Heart right ventricle (tissue), 16 donors: ENCODE results near the gene ACSS3. TPM values are rescaled to one million over a fixed set of nuclear protein-coding genes. Genes with fewer than 3 reads are reported as not detected.
A peak's percentile ranks its signal among the peaks of the same experiment; 100 is the strongest.
"Not testable (repeated sequence)": the region's sequence is repeated elsewhere in the genome, so short reads cannot be mapped to it uniquely, and the experiment has no call there.

ENCODE experiments used
- ATAC-seq, 8 donors: fragments of 200-7000 bp; cut with Tn5 transposase; one replicate each; pipeline ENCODE4 v1.9.1; 2020; ENCODE audit warnings: mild to moderate bottlenecking in 8 of 8, moderate library complexity in 8 of 8, moderate number of reproducible peaks in 1 of 8
- DNase-seq, 2 donors: peaks; one replicate each; pipeline ENCODE4 v3.0.0-alpha.2; 2020
- H3K27ac ChIP-seq, 10 donors: fragments of 200-600 bp; sonication (generic) in 2 of 10; one replicate each; pipeline versions ENCODE4 v1.5.0 to v1.8.0; 2020 to 2022; ENCODE audit warnings: mild to moderate bottlenecking in 3 of 10
- H3K27me3 ChIP-seq, 7 donors: fragments of 200-600 bp; one replicate each; pipeline ENCODE4 v1.8.0; 2021 to 2022; ENCODE audit warnings: mild to moderate bottlenecking in 2 of 7
- H3K36me3 ChIP-seq, 9 donors: fragments of 200-600 bp; sonication (generic) in 1 of 9; one replicate each; pipeline versions ENCODE4 v1.5.0 to v1.8.0; 2020 to 2022; ENCODE audit warnings: mild to moderate bottlenecking in 2 of 9
- H3K4me1 ChIP-seq, 9 donors: fragments of 200-600 bp; sonication (generic) in 1 of 9; one replicate each; pipeline versions ENCODE4 v1.5.0 to v1.8.0; 2020 to 2022; ENCODE audit warnings: mild to moderate bottlenecking in 4 of 9
- H3K4me3 ChIP-seq, 10 donors: fragments of 200-600 bp; sonication (generic) in 2 of 10; one replicate each; pipeline versions ENCODE4 v1.5.0 to v1.8.0; 2020 to 2022; ENCODE audit warnings: mild to moderate bottlenecking in 7 of 10, moderate library complexity in 2 of 10
- H3K9me3 ChIP-seq, 11 donors: fragments of 200-600 bp in 10 of 11; sonication (generic) in 2 of 11; one replicate each; pipeline versions ENCODE4 v1.5.0 to v1.8.0; 2013 to 2022; ENCODE audit warnings: mild to moderate bottlenecking in 2 of 11, control low read depth in 1 of 11, moderate library complexity in 1 of 11
- CTCF ChIP-seq, 9 donors: fragments of 200-600 bp; sonication (generic) in 2 of 9; IDR thresholded peaks; one replicate each; pipeline versions ENCODE4 v1.5.0 to v1.8.0; 2021 to 2022; ENCODE audit warnings: antibody characterized with exemption in 9 of 9, mild to moderate bottlenecking in 5 of 9, moderate library complexity in 1 of 9
- WGBS, 2 donors: extraction: QIAGEN DNeasy Blood & Tissue Kit; methylation state at CpG; one replicate each; pipeline ENCODE4 v1.1.7; 2013; ENCODE audit warnings: inconsistent platforms in 1 of 2; 5-methylcytosine and 5-hydroxymethylcytosine counted together
- intact Hi-C, 10 donors: fragments of 100-400 bp; cut with DNase I; formaldehyde crosslinking; loops; one replicate each; pipeline versions ENCODE4 v1.11.1 to v1.14.2; 2022
- long read RNA-seq, 3 donors: library from polyadenylated mRNA; unstranded; transcript quantifications; one replicate each; pipeline ENCODE4 v2.0.0, GENCODE V29; 2020 to 2021
- polyA plus RNA-seq, 2 donors: library from polyadenylated mRNA; stranded (reverse); fragments of 200-250 nt; gene quantifications; one replicate each; pipeline ENCODE4 v1.2.3, GENCODE V29; 2013
- total RNA-seq, 10 donors: library from RNA; stranded (reverse); fragmentation: NEBNext Ultra II Directional in 3 of 10; extraction: Animal tissue kit (Norgen Biotek cat#: 25700) in 3 of 10; gene quantifications; one replicate each; pipeline versions ENCODE4 v1.2.1 to v1.2.4, GENCODE V29; 2021 to 2023
- donor health status: Arrhythmogenic right ventricular cardiomyopathy.
- donor health status: ischemic (EF 13 %, LVEDD 7.1; RV severe dilation, severe dysfunction).
- donor health status: healthy with polysubstance abuse.
- donor health status: DM: no; HTN: yes; CAD: no.
- donor health status: DM: no; HTN: no; CAD: no.
- donor health status: ischemic (EF 25% LVEDD 6.9; RV normal size, moderate dysfunction).
- donor health status: ischemic (EF 25% LVEDD 5.7; RV mildly dilated, moderate dysfunction).
- donor health status: healthy.
- donor health status: DM: yes; HTN: yes; CAD: no.
- donor health status: Ischemic cardiomyopathy.
- donor health status: ischemic (EF 35%, LVEDD 5.7; RV mildly dilated, moderate dysfunction).
- donor health status: nonischemic (EF 11% LVEDD 7.7; RV severe dilation, severe dysfunction).
- donor health status: DM: yes; HTN: yes; CAD: no.
- donor health status: PGD.
- donor health status: ischemic (EF 29% LVEDD 5.4; RV normal size, mild dysfunction).
- donor health status: nonischemic (EF 23%, LVEDD 6.1; RV moderate dilation, normal function).

The ACSS3 gene
- 10 to 100 TPM; 17.5 to 30.3 (median 25.5) TPM for total RNA-seq
- polyA plus RNA-seq: 10 to 100 TPM; 11.3 to 12.3 TPM
- long read RNA-seq, donor 1, full-length matches to known transcripts: 22 of 30 reads
- long read RNA-seq, donor 1, partial matches to known transcripts: 2 of 30 reads
- long read RNA-seq, donor 1, other reads (novel, unspliced or antisense): 6 of 30 reads
- long read RNA-seq, donor 2, full-length matches to known transcripts: 46 of 51 reads
- long read RNA-seq, donor 2, partial matches to known transcripts: 1 of 51 reads
- long read RNA-seq, donor 2, other reads (novel, unspliced or antisense): 4 of 51 reads
- long read RNA-seq, donor 3, full-length matches to known transcripts: 49 of 61 reads
- long read RNA-seq, donor 3, partial matches to known transcripts: 6 of 61 reads
- long read RNA-seq, donor 3, other reads (novel, unspliced or antisense): 6 of 61 reads

- peak; percentile 87 to 93 (median 90) for ATAC-seq
- WGBS, 2 donors: 1% methylated on average over 49 of the region's 49 CpGs
These were observed at the start of gene ACSS3 for GRCh38 chr12:81077686-81078441. Gene ACSS3, plus strand, starts transcription at chr12:81078079. Its CDS starts 42 bp downstream, at chr12:81078121.

GRCh38 chr12:81034926-81035325 is 43.0 kb upstream of the ACSS3 start:
- WGBS, 2 donors: 63 to 69% methylated on average over 1 of the region's 1 CpG
- Histone ChIP-seq H3K27ac (no peak overlapping the region), H3K4me1 (no peaks in the 10 kb centered on the region), H3K27me3 (no peaks in the 10 kb centered on the region), H3K36me3 (no peaks in the 10 kb centered on the region), H3K9me3 (peaks cover 0 to 18% (median 0%) of the 10 kb centered on the region in 11 donors), H3K4me3 (no peak overlapping the region)
- ATAC-seq (no peak), DNase-seq (no peak)
- intact Hi-C loops: no loop called here
- no peak for TF ChIP-seq CTCF (IDR thresholded peaks at IDR 0.05)

More at GRCh38 chr12:81077686-81078441, at the start of gene ACSS3:
- intact Hi-C loops: loop anchor here in 2 of 10 donors (5.0 kb wide), 2 partner anchors 141 to 241 kb away; partner anchors contain the start of gene LIN7A (in 1 of the 2)
- H3K4me3 ChIP-seq: peak within 1 kb of the TSS; percentile 29 to 85 (median 78)
- H3K27me3 ChIP-seq: peaks cover 0 to 17% (median 0%) of the 10 kb centered on the region in 7 donors
- no peak for TF ChIP-seq CTCF (IDR thresholded peaks at IDR 0.05)
- no peaks in the 10 kb centered on the region for H3K9me3 ChIP-seq
- no peaks in the 10 kb centered on the region for H3K36me3 ChIP-seq
- H3K4me1 ChIP-seq: peaks cover 0 to 46% (median 15%) of the 10 kb centered on the region in 9 donors
- H3K27ac ChIP-seq: peak within 1 kb of the TSS; percentile 72 to 94 (median 92)
- peak; percentile 65 to 78 for DNase-seq

- 45 to 48% methylated on average over 2 of the region's 2 CpGs for WGBS, 2 donors
- no peaks in the 10 kb centered on the region for H3K36me3 ChIP-seq
- H3K4me1 ChIP-seq: no peaks in the 10 kb centered on the region
- no peaks in the 10 kb centered on the region for H3K9me3 ChIP-seq
- TF ChIP-seq CTCF (IDR thresholded peaks at IDR 0.05): no peak
- intact Hi-C loops: no loop called here
- no peaks in the 10 kb centered on the region for H3K27me3 ChIP-seq
- no peak overlapping the region for H3K27ac ChIP-seq
- DNase-seq: no peak
- no peak for ATAC-seq
- H3K4me3 ChIP-seq: no peak overlapping the region
These were observed 38.6 kb upstream of the ACSS3 start for GRCh38 chr12:81039231-81039630.

GRCh38 chr12:81043979-81044740 is 33.7 kb upstream of the ACSS3 start:
- no peak for TF ChIP-seq CTCF (IDR thresholded peaks at IDR 0.05)
- ATAC-seq (no peak), DNase-seq (no peak)
- H3K27me3 ChIP-seq: no peaks in the 10 kb centered on the region
- 91 to 97% methylated on average over 1 of the region's 1 CpG for WGBS, 2 donors
- H3K9me3 ChIP-seq: peaks cover 0 to 3% (median 0%) of the 10 kb centered on the region in 11 donors
- intact Hi-C loops: no loop called here
- H3K4me1 ChIP-seq: no peaks in the 10 kb centered on the region
- no peaks in the 10 kb centered on the region for H3K36me3 ChIP-seq
- H3K27ac ChIP-seq: no peak overlapping the region
- H3K4me3 ChIP-seq: no peak overlapping the region

GRCh38 chr12:81064971-81065370 is 12.9 kb upstream of the ACSS3 start:
- H3K27me3 ChIP-seq, H3K4me1 ChIP-seq, intact Hi-C loops, ATAC-seq, DNase-seq, H3K27ac ChIP-seq, H3K36me3 ChIP-seq, H3K4me3 ChIP-seq: not testable (repeated sequence)
- 84 to 87% methylated on average over 11 of the region's 11 CpGs for WGBS, 2 donors
- peaks cover 0 to 22% (median 0%) of the 10 kb centered on the region in 11 donors for H3K9me3 ChIP-seq
